NCI-H146 (cell line): Measurements from ENCODE around the gene KIRREL3.
A peak's percentile ranks its signal among the peaks of the same experiment; 100 is the strongest.

ENCODE experiments used
- DNase-seq: peaks from one replicate; lab custom pipeline; 2025; lab: John Stamatoyannopoulos, UW

The KIRREL3 gene

DNA sequence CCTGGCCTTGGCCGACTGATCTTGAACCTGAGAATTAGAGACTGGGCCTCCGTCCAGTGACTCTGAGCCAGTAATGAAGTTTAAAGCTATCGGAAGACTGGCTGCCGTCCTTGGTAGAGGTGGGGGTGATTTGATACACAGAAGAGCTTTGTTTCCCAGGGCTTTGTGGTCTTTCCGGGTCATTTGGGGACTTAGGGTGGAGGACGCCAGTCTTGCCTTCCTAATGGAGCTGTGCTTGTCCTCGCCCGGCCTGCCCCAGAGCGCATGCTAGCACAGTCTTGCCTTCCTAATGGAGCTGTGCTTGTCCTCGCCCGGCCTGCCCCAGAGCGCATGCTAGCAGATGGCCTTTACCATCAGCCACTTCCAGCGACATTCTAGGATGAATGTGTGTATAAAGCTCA lies 579.3 kb downstream of the KIRREL3 start:
- DNase-seq, result no peak

DNA sequence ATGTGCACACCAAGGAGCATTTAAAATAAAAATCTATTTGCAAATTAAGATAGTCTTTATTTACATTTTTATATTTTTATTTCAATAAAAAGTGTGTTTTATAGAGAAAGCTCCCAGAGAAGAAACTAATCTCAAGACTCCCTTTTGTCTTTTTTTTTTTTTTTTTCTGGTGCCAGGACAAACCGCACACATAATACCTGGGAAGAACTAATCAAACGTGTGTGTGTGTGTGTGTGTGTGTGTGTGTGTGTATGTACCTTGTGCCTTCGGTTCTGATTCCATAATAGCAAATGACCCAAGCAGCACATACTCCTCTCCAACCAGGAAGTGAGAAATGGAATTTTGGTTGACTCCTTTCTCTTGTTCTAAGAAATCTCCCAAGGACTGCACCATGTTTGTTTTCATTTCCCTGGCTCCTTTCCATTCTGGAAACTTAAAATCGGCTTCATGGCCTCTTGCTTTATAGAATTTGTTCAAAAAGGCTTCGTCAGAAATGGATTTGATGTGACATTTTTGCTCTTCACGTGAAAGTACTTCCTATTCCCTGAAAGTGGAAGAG lies 579.8 kb downstream of the KIRREL3 start:
- DNase-seq, result no peak

DNA sequence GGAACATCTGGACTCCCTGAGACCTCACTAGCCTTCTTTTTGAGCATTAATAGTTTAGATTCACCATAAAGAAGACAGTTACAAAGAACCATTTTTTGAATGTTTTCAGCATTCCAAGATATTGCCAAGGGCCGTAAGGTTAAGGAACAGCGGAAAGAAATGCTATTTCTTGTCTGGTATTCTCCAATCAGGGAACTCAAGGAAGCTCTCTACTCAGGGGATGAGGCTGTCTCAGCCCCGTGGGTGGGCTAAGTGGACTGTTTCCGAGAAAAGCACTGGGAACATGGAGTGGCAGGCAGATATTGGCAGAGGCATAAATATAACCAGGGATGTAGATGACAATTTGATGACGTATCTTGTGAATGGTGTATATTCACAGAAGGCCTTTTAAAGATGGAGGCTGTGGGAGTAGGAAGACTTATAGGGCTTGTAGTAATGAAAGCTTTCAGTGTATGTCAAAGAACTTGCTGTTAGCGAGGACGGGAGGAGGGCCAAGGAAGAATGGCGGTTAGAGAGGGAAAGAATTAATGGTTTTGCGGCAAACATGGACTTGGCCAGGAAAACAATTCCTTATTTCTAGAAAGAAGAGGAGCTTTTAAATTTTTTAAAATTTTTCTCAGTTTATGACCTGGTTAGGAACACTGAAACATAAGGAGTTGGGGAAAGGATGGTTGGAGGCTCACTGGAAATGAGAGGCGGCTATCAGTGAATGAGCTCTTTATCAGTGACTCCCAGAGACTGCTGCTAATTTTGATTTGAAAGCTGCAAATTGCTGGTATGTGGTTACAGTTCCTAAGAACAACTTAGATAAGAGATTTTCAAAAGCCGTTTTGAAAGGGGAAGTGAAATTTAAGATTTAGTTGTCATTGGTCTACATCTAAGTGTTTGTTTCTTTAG lies 580.5 kb downstream of the KIRREL3 start:
- DNase-seq, result no peak

DNA sequence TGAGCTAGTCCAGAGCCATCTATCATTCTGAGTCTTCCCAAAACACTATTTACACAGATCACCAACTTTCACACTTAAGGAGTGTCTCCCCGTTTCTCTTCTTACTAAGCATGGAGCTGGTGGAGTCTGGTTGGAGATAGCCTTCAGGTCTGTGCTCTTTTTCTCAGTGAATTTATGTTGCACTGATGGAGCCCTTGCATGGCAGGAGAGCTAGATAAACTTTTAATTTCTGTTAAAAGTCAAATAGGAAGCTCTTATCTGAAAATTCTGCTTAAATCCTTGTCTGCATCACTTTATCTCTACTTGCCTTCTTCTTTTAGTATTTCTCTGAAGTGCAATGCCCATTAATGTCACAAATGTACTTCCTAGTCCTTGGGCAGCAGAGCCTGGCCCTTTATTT lies 581.7 kb downstream of the KIRREL3 start:
- no peak for DNase-seq

DNA sequence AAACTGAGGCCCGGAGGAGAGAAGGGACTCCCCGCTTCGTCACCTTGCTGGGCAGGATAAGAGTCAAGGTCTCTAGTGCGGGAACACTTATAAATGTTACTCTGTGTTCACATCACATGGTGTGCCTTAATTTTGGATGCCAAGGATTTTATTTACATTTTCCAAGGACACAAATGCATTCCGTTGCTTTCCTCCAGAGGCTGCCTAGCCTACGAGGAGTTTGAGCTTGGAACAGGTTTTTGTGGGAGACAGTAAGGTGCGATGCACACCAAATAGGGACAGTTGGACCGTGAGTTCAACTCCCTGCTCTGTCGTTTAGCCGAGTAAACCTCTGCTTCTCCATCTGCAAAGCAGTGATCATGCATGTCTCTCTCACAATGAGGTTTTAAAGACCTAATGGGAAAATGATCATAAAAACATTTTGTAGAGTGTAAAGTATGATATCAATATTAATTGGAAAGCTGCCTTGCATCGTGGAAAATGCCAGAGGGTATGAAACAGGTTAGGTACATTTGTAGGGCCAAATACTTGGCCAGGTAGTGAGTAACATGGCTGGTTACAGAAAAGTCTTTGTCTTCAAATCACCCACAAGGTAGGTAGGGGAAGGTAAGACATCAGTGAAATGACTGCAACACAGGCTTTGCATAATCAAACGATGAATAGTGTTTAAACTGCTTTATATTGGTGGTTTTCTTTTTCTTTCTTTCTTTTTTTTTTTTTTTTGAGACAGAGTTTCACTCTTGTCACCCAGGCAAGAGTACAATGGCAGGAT lies 583.3 kb downstream of the KIRREL3 start:
- no peak for DNase-seq

DNA sequence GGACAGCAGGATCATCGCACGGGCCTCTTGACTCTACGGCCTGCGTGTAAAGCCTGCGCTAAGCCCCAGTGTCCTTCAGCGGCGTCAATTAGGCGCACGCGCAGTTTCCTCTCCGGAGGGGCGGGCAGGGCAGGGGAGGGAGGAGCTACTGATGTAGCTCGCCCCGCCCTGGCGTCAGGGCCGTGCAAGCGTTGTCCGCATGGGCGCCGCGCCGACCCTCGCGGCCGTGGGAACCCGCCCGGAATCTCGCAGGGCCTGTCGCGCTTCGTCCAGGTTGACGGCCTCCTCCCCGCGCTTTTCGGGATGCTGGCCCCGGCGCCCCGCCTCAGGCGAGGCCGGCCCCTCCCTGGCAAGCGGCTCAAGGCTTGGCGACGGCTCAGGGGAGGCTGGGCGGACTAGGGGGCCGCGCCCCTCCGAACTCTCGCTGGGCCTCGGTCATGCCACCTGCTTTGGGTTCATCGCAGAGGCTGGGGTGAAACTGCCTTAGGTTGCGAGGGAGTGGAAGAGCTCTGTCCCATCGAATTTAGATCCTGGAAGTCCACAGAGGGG lies 584.0 kb downstream of the KIRREL3 start:
- peak; percentile 85 for DNase-seq

DNA sequence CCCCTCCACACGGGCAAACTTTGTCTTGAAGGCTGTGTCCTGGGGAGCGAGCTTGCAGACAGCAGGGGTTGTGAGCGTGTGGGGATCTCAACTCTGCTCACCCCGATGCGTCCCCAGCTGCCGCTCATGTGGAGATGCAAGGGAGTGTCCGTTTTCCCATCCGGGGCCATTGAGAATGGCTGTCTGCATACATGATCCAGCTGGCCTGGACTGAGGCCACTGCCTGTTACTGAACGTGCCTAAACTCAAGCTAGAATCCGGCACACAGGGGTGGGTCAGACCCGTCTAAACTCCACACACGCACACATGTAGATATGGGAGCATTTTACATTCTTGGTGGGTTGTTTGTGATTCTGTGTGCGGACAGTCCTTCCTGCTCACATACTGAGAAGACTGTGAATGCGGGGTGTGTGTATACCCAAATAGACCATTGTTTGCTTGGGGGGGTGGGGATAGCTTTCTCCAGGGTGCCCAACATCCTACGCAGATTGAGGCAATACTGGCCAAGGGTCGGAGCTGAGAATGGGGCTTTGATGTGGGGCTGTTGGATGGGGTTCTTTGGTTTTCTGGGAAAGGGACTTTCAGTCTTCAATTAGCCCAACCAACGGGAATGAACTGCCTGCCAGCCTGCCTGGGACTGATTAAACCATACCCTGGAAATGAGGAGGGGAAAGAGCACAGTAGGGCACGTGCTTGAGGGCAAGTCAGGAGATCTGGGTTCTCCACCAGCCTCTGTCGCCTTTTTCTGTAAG lies 584.7 kb downstream of the KIRREL3 start:
- DNase-seq, result no peak

DNA sequence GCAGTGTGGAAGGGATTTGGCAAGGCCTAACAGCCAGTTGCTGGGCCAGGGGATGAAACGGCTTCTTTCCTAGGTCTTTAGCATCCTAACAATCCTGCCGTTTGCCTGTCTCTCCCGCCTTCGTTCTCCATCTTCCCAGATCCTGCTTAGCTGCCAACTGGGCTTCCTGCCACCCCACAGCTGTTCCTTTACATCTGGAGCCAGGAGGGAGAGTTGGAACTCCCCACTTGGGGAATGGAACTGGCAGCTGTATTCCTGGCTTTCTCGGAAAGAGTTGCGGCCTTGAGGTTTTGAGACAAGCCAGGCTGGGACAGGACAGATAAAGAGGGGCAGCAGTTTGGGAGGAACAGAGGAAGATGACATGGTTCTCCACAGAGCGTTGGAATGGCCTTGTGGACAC lies 585.4 kb downstream of the KIRREL3 start:
- no peak for DNase-seq

DNA sequence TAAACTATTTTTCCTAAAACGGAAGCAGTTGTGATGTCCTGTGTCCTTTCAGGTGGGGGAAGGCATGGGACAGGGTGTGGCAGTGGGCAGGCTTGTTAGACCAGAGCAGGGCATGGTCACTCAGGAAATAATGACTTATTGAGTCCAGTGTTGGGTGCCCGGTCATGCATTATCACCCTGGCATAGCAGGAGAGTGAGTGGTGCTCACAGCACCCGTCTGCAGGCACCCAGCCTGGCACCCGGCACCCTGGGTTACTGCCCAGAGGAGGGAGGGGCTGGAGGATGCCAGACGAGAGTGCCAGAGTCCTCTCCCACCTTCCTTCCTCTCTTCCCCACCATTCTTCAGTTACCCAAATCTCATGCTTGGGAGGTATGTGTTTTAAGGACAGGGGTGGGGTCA lies 586.0 kb downstream of the KIRREL3 start:
- DNase-seq, result no peak

DNA sequence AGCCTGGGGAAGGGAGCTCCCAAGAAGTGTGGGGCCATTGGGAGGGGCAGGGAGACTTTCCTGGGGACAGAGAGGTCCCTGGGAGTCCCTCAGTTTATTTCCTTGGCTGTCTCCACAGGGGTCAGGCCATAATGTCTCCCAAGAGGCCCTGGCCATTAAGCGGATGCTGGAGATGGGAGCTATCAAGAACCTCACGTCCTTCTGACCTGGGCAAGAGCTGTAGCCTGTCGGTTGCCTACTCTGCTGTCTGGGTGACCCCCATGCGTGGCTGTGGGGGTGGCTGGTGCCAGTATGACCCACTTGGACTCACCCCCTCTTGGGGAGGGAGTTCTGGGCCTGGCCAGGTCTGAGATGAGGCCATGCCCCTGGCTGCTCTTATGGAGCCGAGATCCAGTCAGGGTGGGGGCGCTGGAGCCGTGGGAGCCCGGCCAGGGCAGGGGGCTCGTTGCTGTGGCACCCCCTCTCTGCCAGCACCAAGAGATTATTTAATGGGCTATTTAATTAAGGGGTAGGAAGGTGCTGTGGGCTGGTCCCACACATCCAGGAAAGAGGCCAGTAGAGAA lies 586.6 kb downstream of the KIRREL3 start:
- DNase-seq, result no peak

DNA sequence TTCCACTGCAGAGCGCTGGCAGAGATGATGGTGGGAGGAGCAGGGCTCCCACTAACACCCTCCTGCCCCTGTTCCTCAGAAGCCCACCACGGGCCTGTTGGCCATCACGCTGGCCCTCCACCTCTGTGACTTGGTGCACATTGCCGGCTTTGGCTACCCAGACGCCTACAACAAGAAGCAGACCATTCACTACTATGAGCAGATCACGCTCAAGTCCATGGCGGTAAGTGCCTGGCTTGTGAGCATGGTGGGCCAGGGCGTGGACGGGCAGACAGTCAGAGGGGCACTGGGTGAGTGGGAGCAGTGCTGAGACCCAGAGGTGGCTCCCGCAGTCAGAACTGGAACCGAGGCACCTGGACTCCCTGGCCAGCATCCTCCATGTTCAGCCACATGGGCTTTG lies 587.1 kb downstream of the KIRREL3 start:
- DNase-seq, result no peak

DNA sequence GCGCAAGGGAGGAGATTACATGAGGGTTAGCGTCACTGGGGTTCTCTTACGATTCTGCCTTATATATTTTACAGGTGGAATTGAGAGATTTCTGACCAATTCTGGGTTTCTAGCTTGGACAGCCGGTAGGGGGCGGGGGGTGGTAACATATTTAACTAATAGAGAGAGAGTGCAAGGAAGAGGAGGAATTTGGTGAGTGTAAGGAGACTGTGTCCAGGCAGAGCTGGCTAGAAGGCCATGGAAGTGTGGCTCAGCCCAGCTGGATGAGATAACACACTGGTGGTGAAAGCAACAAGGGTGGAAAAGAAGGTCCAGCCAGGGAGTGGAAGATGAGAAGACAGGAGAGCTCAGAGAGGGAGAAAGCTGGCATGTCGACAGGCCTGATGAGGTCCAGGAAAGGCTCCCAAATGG lies 588.6 kb downstream of the KIRREL3 start:
- no peak for DNase-seq

DNA sequence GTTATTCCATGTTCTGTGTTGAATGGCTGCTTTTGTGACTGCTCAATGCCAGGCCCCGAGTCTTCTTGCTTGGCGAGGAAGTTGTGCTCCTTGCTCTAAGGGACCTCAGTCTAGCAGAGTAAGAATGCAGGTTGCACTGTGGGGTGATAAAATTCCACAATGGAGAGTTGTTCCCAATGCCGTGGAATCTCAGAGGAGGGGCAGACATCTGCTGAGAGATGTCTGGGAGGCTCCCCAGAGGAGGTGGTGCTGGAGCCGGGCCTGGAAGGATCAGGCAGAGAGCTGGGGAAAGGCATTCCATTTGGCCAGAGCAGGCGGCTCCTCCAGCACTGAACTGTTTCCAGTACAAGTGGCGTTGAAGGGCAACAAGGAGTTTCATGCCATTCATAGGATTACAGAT lies 589.9 kb downstream of the KIRREL3 start:
- no peak for DNase-seq

DNA sequence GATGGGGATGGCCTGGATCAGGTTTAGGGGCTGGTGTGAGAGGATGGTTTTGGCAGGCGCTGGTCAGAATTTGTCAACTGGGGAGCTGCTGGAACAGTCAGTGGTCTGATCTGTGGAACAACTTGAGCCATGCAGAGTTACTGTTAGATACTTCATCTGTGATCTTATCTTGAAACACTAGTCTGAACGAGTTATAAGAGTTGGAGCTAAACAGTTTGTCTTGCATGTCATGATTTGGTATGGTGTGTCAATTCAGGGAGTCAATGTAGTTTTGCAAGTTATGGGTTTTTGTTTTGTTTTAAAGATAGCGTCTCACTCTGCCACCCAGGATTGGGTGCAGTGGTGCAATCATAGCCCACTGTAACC lies 591.0 kb downstream of the KIRREL3 start:
- DNase-seq, result no peak

DNA sequence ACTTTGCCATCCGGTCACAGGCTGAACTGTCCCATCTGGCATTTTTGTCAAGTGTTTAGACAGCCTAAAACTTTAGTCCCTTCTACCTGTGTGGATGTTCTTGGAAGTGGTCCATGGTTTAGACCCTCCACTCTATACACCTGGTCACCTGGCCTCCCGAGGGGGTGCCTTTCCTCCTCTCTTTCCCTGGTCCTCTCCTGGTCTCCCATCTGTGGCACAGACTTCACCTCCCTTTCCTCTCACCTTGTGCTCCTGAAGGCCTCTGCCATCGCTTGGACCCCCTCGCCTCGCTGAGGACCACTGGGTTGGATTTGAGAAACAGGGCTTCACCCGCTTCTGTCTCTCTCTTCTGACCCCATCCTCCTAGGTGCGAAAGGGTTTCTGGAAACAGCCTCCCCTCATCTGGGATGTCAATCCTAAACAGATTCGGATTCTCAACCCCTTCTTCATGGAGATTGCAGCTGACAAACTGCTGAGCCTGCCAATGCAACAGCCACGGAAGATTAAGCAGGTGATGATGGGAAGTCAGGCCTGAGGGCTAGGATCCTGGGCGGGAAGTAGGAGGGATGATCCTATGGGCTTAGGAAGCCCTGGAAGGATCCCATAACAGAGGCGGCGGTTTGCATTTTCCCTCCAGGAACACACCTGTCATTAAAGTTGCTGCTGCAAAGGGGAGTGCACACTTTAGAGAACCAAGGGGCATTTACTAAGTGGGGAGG lies 591.5 kb downstream of the KIRREL3 start:
- DNase-seq, result no peak

DNA sequence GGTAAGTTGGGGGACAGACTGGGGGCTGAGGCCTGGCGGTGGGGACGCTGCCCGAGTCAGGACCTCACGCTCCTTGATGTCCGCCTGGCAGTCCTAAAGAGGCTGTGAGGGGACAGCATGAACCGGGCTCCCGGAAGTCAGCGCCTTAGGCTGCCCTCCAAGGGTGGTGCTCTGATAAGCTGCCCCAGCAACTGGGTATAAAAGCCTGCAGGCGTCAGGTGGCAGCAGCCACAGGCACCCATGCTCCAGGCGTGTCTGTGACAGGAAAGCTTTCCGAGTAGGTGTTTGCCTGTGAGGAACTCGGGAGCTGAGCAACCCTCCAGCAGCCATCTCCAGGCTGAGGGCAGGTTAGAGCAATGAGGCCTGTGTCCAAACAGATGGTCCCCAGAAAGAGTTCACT lies 592.1 kb downstream of the KIRREL3 start:
- DNase-seq, result no peak

DNA sequence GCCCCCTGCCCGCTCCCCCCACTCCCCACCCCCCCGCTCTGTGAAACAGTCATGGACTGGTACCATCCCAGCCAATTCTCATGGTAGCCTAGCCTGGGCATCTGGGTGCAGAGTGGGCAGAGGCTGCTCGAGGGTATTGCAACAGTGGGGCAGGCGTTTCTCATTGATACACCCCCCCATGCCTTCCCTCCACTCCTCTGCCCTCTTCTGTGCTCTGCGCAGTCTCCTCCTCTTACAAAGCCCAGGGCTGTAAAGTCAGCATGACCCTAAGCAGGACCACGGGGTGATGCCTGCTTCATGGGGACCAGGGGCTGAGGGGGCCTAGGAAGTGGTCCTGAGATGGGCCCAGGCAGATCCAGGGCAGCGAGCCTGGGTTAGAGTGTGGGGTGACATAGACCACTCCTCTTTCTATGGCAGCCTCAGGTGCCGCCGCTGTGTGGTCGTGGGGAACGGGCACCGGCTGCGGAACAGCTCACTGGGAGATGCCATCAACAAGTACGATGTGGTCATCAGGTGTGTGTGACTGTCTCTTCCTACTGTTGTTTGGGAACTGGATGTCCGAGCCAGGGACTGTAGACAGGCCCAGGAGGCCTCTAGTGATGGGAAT lies 592.8 kb downstream of the KIRREL3 start:
- no peak for DNase-seq

DNA sequence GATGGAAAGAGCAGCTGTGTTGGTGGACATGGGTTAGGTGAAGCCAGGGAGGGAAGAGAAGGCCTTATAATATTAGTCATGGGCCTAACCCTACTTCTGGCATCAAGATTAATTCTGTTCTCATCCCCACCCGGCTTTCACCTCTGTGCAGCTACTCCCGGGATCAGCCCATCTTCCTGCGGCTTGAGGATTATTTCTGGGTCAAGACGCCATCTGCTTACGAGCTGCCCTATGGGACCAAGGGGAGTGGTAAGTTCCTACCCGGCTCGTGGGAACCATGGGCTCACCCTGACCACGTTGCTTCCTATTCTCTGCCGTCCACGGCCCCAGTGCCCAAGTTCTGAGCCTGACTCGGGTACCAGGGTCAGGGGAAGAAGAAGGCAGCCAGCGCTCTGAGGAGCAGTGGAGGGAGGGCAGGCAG lies 593.5 kb downstream of the KIRREL3 start:
- no peak for DNase-seq

DNA sequence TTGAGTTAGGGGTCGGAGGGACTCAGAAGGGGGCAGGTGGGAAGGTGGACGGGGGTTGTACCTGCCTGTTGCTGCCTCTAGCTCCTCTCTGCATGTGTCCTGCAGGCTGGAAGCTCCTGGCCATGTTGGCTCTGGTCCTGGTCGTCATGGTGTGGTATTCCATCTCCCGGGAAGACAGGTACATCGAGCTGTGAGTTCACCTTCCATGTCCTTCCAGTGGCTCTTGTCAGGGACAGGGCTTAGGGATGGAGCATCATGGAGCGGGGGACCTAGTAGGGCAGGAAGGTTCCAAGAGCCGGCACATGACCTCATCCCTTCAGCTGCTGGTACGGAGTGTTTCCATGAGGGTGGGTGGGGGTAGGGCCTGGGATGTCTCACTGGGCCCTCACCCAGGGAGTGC lies 594.2 kb downstream of the KIRREL3 start:
- no peak for DNase-seq

DNA sequence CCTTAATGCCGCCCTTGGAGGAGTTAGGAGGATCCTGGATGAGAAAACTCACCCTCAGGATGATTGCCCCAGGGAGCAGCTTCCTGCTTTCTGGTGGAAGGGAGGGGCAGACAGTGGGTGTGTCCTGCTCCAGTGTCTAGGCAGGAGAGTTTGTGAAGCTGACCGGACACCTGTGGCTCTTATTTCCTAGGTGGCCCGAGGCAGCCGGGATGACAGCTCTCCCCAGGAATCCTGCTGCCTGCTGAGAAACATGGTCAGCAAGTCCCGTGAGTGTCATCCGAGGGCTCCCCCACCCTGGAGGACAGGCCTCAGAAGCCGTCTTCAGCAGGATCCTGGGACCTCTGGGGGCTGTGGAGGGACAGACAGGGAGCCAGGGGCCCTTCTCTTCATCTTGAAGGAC lies 594.7 kb downstream of the KIRREL3 start:
- peak; percentile 61 for DNase-seq

DNA sequence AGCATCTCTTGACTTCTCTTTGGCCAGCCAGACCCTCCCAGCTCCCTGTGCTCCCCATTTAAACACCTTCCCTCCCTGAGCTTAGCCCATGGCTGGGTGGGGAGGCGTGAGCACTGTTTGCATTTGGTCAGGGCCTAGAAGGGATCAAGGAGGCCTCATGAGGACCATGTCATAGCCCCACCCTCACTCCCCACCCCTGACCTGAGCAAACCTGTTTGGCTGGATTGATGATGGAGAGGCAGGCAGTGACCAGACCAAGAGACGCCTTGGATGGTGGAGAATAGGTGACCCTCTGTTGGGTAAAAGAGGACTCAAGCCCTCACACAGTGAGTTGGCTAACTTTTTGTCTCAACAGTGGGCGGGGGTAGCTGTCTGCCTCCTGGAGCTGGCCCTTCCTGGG lies 595.2 kb downstream of the KIRREL3 start:
- no peak for DNase-seq
